Measurements from ENCODE around the gene SHB. TPM values are rescaled to one million over a fixed set of nuclear protein-coding genes. Genes with fewer than 3 reads are reported as not detected.

The SHB gene
- total and polyA plus RNA-seq, 10 donors, result 1.2 to 20.5 (median 7.1) TPM

GRCh38 chr9:38086496-38086895 is 17.5 kb upstream of the SHB start:
- peaks cover 0 to 28% (median 8%) of the 10 kb centered on the region in 6 donors for H3K4me1 ChIP-seq
- no peaks in the 10 kb centered on the region for H3K36me3 ChIP-seq
- no peak overlapping the region for H3K4me3 ChIP-seq
- intact Hi-C loops (cut with DNase I; ENCODE audit: low total_unique reads), result loop anchor here (5.0 kb wide), 1 partner anchor 174 kb away; no protein-coding TSS in a partner anchor
- H3K27ac ChIP-seq, result no peak overlapping the region
- H3K9me3 ChIP-seq, result no peaks in the 10 kb centered on the region
- no peak for DNase-seq
- no peak for TF ChIP-seq CTCF (IDR thresholded peaks at IDR 0.05 in 8 of 11, conservative IDR thresholded peaks at IDR 0.05 in 3 of 11)
- no peak for TF ChIP-seq POLR2A (IDR thresholded peaks at IDR 0.05)
- TF ChIP-seq POLR2AphosphoS5 (IDR thresholded peaks at IDR 0.05), result no peak
- H3K27me3 ChIP-seq (replicated peaks in 1 of 7), result peaks cover 0 to 7% (median 0%) of the 10 kb centered on the region in 7 donors

GRCh38 chr9:38085308-38085707 is 16.3 kb upstream of the SHB start:
- H3K36me3 ChIP-seq, result no peaks in the 10 kb centered on the region
- H3K27me3 ChIP-seq (replicated peaks in 1 of 7), result peaks cover 0 to 7% (median 0%) of the 10 kb centered on the region in 7 donors
- intact Hi-C loops (cut with DNase I; ENCODE audit: low total_unique reads), result loop anchor here (5.0 kb wide), 1 partner anchor 173 kb away; no protein-coding TSS in a partner anchor
- H3K4me3 ChIP-seq, result no peak overlapping the region
- no peaks in the 10 kb centered on the region for H3K9me3 ChIP-seq
- H3K4me1 ChIP-seq, result peaks cover 0 to 28% (median 8%) of the 10 kb centered on the region in 6 donors
- WGBS, 5 donors, result 74 to 91% (median 84%) methylated on average over 5 of the region's 5 CpGs
- no peak for TF ChIP-seq POLR2AphosphoS5 (IDR thresholded peaks at IDR 0.05)
- TF ChIP-seq CTCF (IDR thresholded peaks at IDR 0.05 in 8 of 11, conservative IDR thresholded peaks at IDR 0.05 in 3 of 11), result no peak
- TF ChIP-seq POLR2A (IDR thresholded peaks at IDR 0.05), result no peak
- no peak overlapping the region for H3K27ac ChIP-seq
- DNase-seq, result no peak

- Histone ChIP-seq H3K27ac (no peak overlapping the region), H3K27me3 (replicated peaks in 1 of 7) (peaks cover 0 to 15% (median 0%) of the 10 kb centered on the region in 7 donors), H3K36me3 (no peaks in the 10 kb centered on the region), H3K9me3 (no peaks in the 10 kb centered on the region), H3K4me1 (peaks cover 0 to 28% (median 8%) of the 10 kb centered on the region in 6 donors), H3K4me3 (no peak overlapping the region)
- no peak for TF ChIP-seq CTCF (IDR thresholded peaks at IDR 0.05 in 8 of 11, conservative IDR thresholded peaks at IDR 0.05 in 3 of 11)
- no peak for TF ChIP-seq POLR2AphosphoS5 (IDR thresholded peaks at IDR 0.05)
- intact Hi-C loops (cut with DNase I; ENCODE audit: low total_unique reads), result no loop called here
- DNase-seq, result peak; percentile 70
- 29 to 43% (median 35%) methylated on average over 5 of the region's 5 CpGs for WGBS, 5 donors
These were observed 15.5 kb upstream of the SHB start for GRCh38 chr9:38084556-38084880.

- WGBS, 5 donors, result 86 to 96% (median 90%) methylated on average over 9 to 10 of the region's 10 CpGs
- intact Hi-C loops (cut with DNase I; ENCODE audit: low total_unique reads), result no loop called here
- Histone ChIP-seq H3K4me3 (no peak overlapping the region), H3K36me3 (no peaks in the 10 kb centered on the region), H3K9me3 (no peaks in the 10 kb centered on the region), H3K27ac (no peak overlapping the region), H3K4me1 (peaks cover 0 to 33% (median 8%) of the 10 kb centered on the region in 6 donors), H3K27me3 (replicated peaks in 1 of 7) (peaks cover 0 to 19% (median 0%) of the 10 kb centered on the region in 7 donors)
- TF ChIP-seq POLR2AphosphoS5 (IDR thresholded peaks at IDR 0.05) (no peak), CTCF (IDR thresholded peaks at IDR 0.05 in 8 of 11, conservative IDR thresholded peaks at IDR 0.05 in 3 of 11) (no peak), POLR2A (IDR thresholded peaks at IDR 0.05) (no peak)
- DNase-seq, result peak; percentile 45
These were observed 15.0 kb upstream of the SHB start for GRCh38 chr9:38083858-38084555.
